IPS-18c (cell line): ENCODE data around the gene C3orf20.

ENCODE experiments used
- H3K4me3 ChIP-seq: 2 replicates; pipeline ENCODE4 v1.7.0; 2013; ENCODE audit warnings: low read depth, mild to moderate bottlenecking, low read length, moderate library complexity; ENCODE audit not compliant: insufficient read depth
- H3K9me3 ChIP-seq: one replicate; pipeline ENCODE4 v1.6.1; 2013; ENCODE audit warnings: mild to moderate bottlenecking, low read length, moderate library complexity; ENCODE audit not compliant: control insufficient read depth, insufficient read depth

The C3orf20 gene

DNA sequence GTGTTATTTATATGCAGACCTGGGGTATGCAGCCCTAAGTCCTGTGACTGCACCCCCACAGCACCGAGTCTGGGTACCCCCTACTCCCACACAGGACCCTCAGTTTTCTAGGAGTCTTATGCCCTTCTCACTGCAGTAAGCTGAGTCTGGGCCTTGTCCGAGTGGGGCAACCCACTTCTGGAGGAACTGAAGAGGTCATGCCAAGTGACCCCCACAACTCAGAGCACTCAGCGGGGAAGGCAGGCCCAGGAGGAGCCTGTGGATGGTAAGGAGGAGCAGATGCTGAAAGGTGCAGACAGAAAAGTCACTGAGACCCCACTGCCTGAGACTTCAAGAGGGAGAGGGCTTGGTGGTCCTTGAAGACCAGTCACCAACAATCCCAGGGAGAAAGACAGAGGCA, 87.8 kb downstream of the C3orf20 start:
- no peak overlapping the region for H3K4me3 ChIP-seq
- peaks cover 3% of the 10 kb centered on the region for H3K9me3 ChIP-seq

DNA sequence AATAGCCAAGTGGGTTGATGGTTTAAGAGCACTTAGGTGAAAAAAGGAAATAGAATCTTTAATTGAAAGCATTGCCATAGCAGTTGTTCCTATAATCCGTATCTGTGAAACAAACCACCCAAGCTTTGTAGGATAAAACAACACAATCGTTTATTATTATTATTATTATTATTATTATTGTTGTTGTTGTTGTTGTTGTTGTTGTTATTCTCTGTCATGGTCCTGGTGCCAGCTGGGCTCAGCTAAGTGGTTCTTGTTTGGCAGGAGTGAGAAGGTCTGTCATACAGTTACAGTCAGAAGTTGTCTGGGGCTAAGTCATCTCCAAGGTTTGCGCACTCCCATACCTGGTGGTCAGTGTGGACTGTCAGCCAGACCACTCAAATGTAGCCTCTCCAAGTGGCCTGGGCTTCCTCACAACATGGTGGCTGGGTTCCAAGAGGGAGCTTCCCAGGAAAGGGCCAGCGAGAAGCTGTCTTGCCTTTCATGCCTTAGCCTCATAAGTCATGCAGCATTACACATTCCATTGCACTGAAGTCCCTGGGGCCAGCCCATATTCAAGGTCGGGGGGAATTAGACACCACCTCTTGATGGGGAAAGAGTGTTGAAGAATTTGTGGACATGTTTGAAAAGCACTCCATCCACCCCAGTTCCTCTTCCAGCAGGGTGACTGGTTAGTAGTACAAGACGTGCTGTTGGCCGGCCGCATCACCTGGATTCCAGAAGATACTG, 89.6 kb downstream of the C3orf20 start:
- Histone ChIP-seq H3K9me3 (peaks cover 3% of the 10 kb centered on the region), H3K4me3 (no peak overlapping the region)

DNA sequence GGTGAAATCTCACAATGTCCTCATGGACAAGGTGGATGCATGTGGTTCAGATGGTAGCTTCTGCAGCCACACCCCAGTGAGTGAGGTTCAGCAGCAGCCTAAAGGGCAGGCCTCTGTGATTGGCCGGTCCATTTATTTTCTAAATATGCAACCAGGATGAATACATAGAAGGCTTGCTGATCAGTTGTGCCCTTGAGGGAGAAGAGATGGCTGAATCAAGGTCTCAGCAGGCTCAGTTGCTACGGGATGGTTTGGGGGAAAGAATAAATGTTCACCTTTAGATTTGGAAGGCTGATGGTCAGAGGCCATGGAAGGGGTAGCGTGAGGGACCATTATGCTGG, 90.1 kb downstream of the C3orf20 start:
- H3K9me3 ChIP-seq = peaks cover 3% of the 10 kb centered on the region
- no peak overlapping the region for H3K4me3 ChIP-seq

DNA sequence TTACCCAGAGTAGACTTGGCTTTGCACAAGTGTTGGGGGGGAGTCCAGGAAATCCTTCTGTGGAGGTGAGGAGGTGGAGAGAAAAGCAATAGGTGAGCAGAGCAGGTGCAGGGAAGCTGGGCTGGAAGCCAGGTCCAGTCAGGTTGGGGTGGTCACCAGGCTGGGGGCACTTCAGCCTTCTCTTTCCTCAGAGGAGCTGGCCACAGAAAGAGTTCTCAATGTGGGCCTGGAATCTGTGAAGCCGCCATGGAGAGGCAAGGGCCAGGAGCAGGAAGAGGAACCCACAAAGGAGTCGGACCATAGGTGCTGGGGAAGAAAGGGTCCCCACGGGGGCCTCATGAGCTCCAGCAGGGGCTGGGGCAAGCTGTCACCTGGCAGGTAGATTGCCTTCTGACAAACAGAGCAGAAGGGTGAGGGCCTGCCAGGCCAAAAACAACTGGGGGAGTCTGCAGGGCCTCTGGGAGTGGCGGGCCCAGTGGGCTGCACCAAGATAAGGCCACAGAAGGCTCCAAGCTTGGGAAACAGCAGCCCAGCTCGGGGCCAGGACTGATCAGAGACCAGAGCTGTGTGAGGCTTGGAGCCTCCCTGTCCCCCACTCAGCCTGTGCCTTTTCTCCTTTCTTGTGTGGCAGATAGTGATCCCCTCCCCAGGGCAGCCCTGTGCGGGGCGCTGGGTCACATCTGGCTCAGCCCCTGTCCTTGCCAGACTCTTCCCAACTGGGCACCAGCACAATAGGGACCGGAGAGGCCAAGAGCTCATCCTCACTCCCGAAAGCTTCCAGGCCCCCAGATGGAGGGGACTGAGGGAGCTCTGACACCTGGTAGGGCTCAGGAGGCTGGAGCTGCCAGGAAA, 90.9 kb downstream of the C3orf20 start:
- Histone ChIP-seq H3K4me3 (no peak overlapping the region), H3K9me3 (peaks cover 3% of the 10 kb centered on the region)

DNA sequence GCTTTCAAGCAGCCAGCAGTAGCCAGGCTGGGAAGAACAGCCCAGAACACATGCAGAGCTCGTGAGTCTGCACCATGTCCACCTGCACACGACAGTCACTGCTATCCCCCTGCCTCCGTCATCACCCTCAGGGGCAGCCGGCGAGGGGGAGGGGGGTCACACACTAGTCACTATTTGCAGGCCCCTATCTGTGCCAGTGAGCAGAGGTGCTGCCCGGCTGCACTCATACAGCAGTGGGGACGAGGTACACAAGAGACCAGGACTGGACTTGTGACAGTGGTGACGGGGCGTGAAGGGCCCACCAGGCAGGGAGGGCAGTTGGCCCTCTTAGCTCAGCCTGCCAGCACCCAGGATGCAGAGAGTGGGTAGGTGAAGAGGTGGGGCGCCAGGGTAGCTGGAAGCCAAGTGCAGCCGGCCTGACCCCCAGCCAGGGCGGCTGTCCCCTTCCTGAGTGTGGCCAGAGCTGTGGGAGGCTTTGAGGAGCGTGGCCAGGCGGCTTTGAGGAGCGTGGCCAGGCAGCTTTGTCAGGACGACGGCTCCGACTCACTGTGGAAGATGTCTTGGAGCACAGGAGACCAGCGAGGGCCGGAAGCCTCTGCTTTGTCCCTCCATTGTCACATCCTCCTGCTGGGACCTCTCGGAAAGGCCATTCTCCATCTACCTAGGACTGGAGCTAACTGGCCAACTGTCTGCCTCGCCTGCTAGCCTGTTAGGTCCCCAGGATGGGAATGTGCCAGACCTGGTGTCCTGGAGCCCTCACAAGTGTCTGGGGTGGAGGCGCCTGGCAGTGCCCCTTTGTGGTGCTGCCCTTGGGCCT, 91.7 kb downstream of the C3orf20 start:
- Histone ChIP-seq H3K4me3 (no peak overlapping the region), H3K9me3 (peaks cover under 1% of the 10 kb centered on the region)

DNA sequence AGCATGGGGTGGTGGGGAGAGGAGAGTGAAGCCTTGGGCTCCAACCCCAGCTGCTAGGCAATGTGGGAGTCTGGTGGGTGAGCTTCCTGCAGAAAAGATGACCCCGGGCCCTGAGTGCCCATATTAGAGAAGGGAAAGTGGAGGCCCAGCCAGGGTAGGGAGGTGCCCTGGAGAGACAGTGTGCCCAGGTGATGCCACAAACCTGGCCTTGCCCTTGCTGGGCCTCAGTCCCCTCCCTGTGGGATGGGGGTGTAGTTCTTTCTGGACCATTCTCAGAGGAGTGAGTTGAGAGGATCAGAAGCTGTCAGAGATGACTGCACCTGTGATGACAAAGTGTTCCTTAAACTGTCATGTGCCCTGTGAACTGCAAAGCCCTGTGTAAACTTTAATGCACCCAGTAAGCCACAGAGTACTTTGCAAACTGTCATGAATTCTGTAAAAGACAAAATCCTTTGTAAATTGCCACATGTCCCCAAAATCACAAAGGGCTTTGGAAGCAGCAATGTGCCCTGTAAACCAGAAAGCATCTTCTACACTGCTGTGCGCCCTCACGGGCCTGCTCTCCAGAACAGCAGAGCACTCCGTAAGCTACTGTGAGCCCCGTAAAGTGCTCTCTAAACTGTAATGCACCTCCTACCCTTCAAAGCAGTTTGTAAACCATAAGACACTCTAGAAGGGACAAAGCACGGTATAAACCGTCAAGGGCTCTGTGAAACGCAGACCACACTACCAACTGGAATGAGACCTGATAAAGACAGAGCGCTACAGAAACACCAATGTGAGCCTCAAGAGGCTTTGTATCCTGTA, 92.5 kb downstream of the C3orf20 start:
- Histone ChIP-seq H3K4me3 (no peak overlapping the region), H3K9me3 (no peaks in the 10 kb centered on the region)

DNA sequence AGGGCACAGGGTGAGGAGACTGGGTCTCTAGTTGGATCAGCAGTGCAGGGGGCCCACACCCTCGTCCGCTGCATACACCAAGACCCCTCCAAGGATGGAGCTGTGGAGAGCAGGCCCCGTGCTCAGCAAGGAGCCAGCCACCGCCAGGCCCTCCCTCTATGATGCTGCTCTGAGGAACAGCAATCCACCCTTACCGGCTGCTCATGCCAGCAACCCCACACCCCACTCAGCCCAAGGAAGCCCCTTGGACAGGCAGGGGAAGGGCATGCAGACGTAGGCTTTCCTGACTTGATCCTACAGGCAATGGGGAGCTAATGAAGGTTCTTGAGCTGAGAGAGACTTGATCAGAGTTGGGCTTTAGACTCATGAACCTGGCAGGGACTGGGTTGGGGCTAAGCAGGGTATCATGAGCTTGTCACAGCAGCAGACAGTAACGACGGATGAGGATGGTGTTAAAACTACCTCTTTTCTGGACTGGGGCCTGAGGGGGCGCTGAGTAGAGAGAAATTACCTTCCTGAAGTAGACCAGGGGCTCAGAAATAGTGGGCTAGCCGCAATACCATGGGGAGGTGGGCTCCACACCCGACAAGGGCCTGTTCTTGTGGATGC, 93.3 kb downstream of the C3orf20 start:
- H3K4me3 ChIP-seq = no peak overlapping the region
- H3K9me3 ChIP-seq = no peaks in the 10 kb centered on the region

DNA sequence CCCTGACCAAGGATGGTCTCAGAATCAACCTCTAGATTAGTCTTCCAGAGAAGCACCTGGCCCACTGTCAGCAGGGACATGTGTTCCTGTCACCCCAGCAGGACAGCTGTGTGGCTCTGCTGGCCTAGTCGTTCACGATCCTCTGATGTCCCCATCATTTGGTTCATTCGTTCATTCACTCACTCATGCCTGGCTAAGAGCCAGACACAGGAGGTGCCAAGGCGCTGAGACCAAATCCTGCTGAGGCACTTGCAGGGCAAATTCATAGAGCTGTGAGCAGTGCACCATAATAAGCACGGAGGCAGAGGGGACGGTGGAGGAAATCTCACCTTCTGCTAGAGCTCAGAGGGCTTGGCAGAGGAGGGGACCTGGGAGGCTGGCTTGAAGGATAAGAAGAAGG, 93.9 kb downstream of the C3orf20 start:
- Histone ChIP-seq H3K4me3 (no peak overlapping the region), H3K9me3 (no peaks in the 10 kb centered on the region)

DNA sequence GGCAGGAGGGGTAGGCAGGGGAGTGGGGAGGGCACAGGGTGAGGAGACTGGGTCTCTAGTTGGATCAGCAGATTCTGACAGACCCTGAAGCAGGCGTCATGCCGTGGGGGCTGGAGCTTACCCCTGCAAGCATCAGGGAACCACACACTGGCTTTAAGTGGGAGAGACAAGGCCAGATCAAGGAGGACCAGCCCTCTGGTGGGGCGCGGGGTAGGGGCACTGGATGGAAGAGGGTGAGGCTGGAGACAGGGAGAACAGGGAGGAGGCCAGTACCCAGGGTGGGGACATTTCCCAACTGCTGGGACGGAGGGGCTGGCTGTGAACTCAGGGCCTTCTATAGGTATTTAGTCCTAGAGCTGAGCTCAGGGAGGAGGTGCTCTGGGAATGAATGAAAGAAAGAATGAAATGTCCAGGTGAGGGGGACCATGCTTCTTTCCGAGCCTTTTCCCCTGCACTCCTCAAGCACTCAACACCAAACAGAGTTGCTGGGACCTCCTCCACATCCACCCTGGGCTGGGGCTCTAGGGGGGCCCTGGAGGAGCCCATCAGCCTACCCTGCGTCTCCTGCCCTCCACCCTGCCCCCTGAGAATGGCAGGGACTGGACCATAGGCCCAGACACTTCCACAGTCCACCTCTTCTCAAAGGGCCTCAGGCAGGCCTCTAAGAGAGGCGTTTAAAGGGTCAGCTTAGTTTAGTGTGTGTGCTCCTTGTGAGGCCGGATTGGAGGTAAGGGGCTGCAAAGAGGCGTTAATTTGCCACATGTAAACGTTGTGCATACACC, 94.8 kb downstream of the C3orf20 start:
- no peak overlapping the region for H3K4me3 ChIP-seq
- H3K9me3 ChIP-seq = no peaks in the 10 kb centered on the region

DNA sequence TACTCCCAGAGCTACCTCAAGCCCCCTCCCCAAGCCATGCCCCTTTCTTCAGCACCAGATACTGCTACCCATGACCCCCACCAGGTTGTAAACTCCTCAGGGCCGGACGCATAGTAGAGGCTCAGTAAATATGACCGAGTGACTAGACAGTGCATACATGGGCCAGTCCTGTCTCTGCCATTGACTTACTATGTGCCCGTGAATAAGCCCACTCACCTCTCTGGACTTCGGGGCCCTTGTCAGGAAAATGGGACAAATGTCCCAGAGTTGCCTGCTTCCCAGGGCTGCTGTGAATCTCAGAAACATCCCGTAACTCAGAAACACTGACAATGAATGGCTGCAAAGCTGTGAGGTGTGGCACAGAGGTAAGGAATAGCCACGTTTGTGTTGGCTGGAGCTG, 95.7 kb downstream of the C3orf20 start:
- no peaks in the 10 kb centered on the region for H3K9me3 ChIP-seq

DNA sequence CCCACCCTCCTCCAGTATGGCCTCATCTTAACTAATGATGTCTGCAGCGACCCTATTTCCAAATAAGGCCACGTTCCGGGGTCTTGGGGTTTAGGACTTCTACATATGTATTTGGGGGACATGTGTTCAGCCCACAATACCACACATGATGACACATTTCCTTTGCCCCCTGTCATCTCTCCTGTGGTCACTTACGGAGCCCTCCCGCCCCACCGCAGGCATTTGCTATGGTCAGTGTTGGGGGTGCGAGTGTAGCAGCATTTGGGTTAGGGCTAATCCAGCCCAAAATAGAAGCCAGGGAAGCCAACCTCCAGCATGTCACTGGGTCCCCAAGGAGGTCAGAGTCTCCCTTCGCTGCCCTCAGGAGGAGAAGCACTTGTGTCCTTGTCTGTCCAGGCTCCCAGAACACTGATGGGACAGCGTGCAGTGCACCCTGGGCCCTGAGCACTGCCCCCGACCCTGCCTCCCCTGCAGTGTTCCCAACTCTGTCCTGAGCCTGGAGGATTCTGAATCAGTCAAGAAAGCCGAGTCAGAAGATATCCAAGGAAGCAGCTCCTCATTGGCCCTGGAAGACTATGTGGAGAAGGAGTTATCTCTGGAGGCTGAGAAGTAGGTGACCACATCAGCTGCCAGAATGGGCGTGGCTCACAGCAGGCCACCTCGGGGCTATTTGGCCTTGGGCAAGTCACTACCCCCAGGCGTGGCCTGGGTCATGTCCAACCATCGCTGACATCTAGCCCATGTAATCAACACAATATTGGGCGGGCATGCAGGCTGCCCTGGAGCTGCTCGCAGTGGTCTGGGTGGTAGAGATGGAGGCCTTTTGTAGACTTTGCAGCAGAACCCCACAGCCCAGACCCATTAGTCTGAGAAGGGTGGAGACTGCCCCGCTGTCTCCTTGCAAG, 96.9 kb downstream of the C3orf20 start:
- no peaks in the 10 kb centered on the region for H3K9me3 ChIP-seq

More for the DNA sequence above, 95.7 kb downstream of the C3orf20 start:
- no peak overlapping the region for H3K4me3 ChIP-seq

DNA sequence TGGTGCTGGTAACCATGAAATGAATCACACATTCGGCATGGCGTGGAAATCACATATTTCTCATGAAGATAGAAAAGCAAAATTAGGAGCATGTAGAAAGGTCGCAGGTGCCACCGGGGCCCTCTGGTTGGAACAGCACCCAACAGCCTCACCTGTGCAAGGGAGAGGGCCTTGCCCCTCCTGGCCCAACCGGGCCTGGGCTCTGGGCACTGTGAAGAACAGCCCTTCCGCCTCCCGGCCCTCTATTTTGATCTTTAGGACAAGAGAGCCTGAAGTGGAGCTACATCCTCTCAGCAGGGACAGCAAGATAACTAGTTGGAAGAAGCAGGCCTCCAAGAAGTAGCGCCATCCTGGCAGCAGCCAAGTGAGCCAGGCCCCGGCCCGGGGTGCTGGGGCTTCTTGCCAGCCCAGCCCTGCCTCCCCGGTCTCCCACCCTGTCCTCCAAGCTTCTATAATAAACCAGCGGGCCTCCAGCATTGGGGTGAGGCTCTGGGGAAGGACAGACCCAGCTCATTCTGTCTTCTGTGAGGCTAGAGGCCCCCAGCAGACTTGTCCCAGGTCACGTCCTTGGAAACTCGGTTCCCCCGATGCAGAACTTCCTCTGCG, 97.7 kb downstream of the C3orf20 start:
- no peak overlapping the region for H3K4me3 ChIP-seq
- H3K9me3 ChIP-seq = no peaks in the 10 kb centered on the region

More for the DNA sequence above, 96.9 kb downstream of the C3orf20 start:
- H3K4me3 ChIP-seq = no peak overlapping the region

DNA sequence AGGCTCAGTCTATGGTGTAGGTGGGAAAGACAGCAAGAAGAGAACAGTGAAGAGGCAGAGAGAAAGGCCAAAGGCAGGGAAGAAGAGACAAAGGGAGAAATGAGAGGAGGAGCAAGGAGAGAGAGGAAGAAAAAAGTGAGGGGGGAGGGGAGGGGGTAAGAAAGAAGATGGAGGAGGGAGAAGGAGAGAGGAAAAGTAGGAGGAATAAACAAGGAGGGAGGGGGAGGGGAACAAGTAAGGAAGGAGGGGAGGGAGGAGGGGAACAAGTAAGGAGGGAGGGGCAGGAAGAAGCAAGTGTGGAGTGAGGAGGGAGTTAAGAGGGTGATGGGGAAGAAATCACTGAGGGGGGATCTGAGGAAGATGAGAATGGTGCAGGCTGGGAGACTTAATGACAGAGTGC, 98.3 kb downstream of the C3orf20 start:
- no peaks in the 10 kb centered on the region for H3K9me3 ChIP-seq

DNA sequence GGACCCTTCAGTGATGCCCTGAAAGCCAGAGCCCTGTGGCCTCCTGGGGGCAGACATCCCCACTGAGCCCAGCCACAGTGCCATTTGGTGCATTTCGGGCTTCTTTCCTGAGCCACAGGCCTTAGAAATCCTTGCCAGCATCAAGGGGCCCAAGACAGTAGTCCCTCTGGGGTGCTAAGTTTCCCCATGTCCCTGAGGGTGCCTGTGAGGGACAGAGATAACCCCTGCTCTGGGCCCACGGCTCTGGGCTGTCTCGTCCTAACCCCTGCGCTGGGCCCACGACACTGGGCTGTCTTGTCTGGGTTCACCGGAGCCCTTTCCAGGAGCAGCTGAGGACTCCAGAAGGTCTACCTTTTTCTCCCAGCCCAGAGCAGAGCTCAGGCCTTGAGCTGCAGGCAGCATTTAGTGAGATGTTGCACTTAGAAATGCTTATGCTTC, 98.8 kb downstream of the C3orf20 start:
- Histone ChIP-seq H3K9me3 (no peaks in the 10 kb centered on the region), H3K4me3 (no peak overlapping the region)

More for the DNA sequence above, 98.3 kb downstream of the C3orf20 start:
- no peak overlapping the region for H3K4me3 ChIP-seq

DNA sequence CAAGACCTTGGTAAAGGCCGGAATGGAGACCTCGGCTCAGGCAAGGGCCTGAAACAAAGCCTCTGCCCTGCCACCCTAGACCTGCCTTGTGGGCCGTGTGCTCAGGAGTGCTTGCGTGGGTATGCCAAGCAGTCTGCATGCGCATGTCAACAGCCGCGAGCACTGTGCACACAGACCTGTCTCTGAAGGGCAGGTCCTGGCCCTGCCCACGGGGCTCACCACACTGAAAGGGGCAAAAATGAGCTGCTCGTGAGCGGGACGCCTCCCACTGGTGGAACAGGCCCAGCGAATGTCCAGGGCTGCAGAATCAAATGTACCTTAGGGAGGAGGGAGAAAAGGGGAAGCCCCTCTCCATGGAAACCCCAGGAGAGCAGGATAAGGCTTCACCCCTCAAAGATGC, 99.5 kb downstream of the C3orf20 start:
- Histone ChIP-seq H3K4me3 (no peak overlapping the region), H3K9me3 (no peaks in the 10 kb centered on the region)
